OCI-LY1 (cell line): ENCODE data around the gene MAGI2.

Experiments
- H2AFZ ChIP-seq: fragments of 200-600 bp; sonication (generic), shearing (Covaris generic); 2 replicates; pipeline ENCODE4 v1.6.0; 2014; ENCODE audit warnings: antibody characterized with exemption, mild to moderate bottlenecking, low read length
- H3F3A ChIP-seq: fragments of 200-600 bp; sonication (generic), shearing (Covaris generic); 2 replicates; pipeline ENCODE4 v1.6.0; 2014; ENCODE audit warnings: mild to moderate bottlenecking, antibody characterized with exemption, low read length, moderate library complexity; ENCODE audit not compliant: insufficient read depth
- H3K27ac ChIP-seq: fragments of 200-600 bp; sonication (generic); 2 replicates; pipeline ENCODE4 v1.5.1; 2014; ENCODE audit warnings: low read length, mixed run types, mild to moderate bottlenecking, low read depth; ENCODE audit not compliant: poor library complexity, severe bottlenecking
- H3K27me3 ChIP-seq: fragments of 200-600 bp; sonication (generic); 2 replicates; pipeline ENCODE4 v1.6.0; 2014; ENCODE audit warnings: antibody characterized with exemption, mild to moderate bottlenecking, low read length, moderate library complexity; ENCODE audit not compliant: insufficient read depth
- H3K36me3 ChIP-seq: fragments of 200-600 bp; sonication (generic); 2 replicates; pipeline ENCODE4 v1.6.1; 2014; ENCODE audit warnings: mild to moderate bottlenecking, antibody characterized with exemption, low read length, moderate library complexity, mixed read lengths; ENCODE audit not compliant: insufficient read depth
- H3K4me1 ChIP-seq: fragments of 200-600 bp; sonication (generic); 2 replicates; pipeline ENCODE4 v1.5.1; 2014; ENCODE audit warnings: mild to moderate bottlenecking, low read length, moderate library complexity; ENCODE audit not compliant: insufficient read depth, severe bottlenecking
- H3K4me2 ChIP-seq: fragments of 200-600 bp; sonication (generic), shearing (Covaris generic); 2 replicates; pipeline ENCODE4 v1.6.1; 2014; ENCODE audit warnings: low read length
- H3K4me3 ChIP-seq: fragments of 200-600 bp; sonication (generic); 2 replicates; pipeline ENCODE4 v1.5.1; 2014; ENCODE audit warnings: low read length, low read depth, mild to moderate bottlenecking, mixed read lengths; ENCODE audit not compliant: poor library complexity, severe bottlenecking
- H3K79me2 ChIP-seq: fragments of 200-600 bp; shearing (Covaris generic); 2 replicates; pipeline ENCODE4 v1.6.1; 2016; ENCODE audit warnings: mixed run types, low read length, mixed read lengths; ENCODE audit not compliant: insufficient read depth
- H3K9ac ChIP-seq: fragments of 200-600 bp; sonication (generic), shearing (Covaris generic); 2 replicates; pipeline ENCODE4 v1.6.1; 2014; ENCODE audit warnings: mild to moderate bottlenecking, low read length, mixed read lengths
- H3K9me2 ChIP-seq: fragments of 200-600 bp; sonication (generic), shearing (Covaris generic); 2 replicates; pipeline ENCODE4 v1.6.1; 2014; ENCODE audit warnings: low read depth, mild to moderate bottlenecking, low read length, mixed read lengths
- H3K9me3 ChIP-seq: fragments of 200-600 bp; shearing (Covaris generic); 2 replicates; pipeline ENCODE4 v1.6.1; 2014; ENCODE audit warnings: low read length, mixed read lengths
- H4K20me1 ChIP-seq: fragments of 200-600 bp; sonication (generic), shearing (Covaris generic); 2 replicates; pipeline ENCODE4 v1.6.0; 2016; ENCODE audit warnings: mild to moderate bottlenecking, low read length; ENCODE audit not compliant: insufficient read depth
- CTCF ChIP-seq: fragments of 200-600 bp; sonication (generic), shearing (Covaris generic); IDR thresholded peaks from 2 replicates; pipeline ENCODE4 v1.5.1; 2017; ENCODE audit warnings: mild to moderate bottlenecking, antibody characterized with exemption, low read length, moderate library complexity, mixed read lengths
- EZH2 ChIP-seq: fragments of 200-600 bp; sonication (generic), shearing (Covaris generic); IDR thresholded peaks from 2 replicates; pipeline ENCODE4 v1.8.0; 2017; ENCODE audit warnings: borderline replicate concordance, mixed run types, mild to moderate bottlenecking, antibody characterized with exemption, low read length, moderate library complexity, mixed read lengths

Gene MAGI2

DNA sequence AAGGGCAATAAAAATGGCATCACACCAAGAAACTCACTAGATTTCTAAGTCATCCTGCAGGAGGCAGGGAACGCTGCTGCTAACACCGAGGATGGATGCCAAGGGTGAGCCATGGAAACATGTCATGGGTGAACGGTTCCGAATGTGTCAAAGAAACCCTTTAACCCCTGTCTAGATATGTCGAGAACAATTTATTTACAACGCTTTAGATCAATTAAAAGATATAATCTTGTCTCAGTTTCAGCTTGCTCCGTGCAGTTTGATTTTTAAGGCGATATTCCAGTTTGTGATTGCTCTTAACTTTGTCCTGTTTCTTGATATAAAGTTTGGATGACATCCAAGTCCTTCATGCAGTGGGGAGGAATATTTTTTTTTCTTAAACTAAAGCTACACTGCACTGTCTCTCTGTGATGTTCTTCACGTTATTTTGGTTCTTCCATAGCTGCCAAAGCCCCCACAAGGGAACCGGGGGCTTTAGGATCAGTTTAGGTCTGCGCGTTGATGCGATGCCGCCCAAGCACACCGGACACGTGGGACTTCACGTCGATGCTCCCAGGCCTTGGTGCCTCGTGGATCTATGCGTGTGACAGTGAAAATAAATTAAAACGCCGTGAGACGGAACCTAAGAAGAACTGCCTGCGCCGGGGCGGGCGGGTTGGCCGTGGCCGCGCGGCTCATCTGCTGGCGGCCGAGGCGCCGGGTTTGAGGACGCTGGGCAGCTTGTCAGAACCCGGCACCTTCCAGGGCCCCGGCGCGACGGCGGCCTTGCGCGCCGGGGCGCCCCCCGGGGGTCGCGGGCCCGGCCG lies 1434.6 kb downstream of the MAGI2 start:
- Histone ChIP-seq H3K79me2 (no peaks in the 10 kb centered on the region), H3K27me3 (no peaks in the 10 kb centered on the region; the same call in 1 of the 2 replicates), H3K4me2 (peak overlapping the region; percentile 55), H2AFZ (no peak overlapping the region), H3K9me3 (no peaks in the 10 kb centered on the region), H3F3A (no peaks in the 10 kb centered on the region), H3K4me3 (peak overlapping the region; percentile 41), H3K27ac (no peak overlapping the region), H3K9ac (no peak overlapping the region), H3K9me2 (no peaks in the 10 kb centered on the region), H3K4me1 (peaks cover 12% of the 10 kb centered on the region), H4K20me1 (no peaks in the 10 kb centered on the region), H3K36me3 (no peaks in the 10 kb centered on the region)
- no peak for TF ChIP-seq CTCF
- TF ChIP-seq EZH2, result no peak

DNA sequence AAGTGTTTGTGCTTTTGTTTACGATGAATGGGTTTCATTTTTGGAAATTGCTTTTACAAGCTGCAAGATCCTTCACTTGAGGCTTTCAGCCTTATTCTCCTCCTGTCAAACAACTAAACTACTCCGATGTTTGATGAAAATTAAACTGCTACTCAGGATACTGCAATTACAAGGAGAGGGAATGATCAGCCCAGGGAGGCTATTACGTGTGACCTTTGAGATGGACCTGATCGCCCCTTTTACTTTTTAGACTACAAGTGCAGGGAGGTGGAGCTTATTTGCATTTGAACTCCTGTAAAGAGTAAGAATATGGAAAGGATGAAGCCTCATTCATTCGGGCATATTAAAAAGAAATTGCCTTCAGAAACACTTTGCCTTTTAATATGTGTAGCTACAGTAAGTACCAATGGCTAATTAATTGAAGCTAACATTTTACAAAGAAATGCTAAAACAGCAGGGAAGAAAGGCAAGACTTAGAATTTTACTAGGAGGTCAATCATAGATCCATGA lies 1435.8 kb downstream of the MAGI2 start:
- H3F3A ChIP-seq, result no peaks in the 10 kb centered on the region
- no peak overlapping the region for H3K9ac ChIP-seq
- no peaks in the 10 kb centered on the region for H3K36me3 ChIP-seq
- no peak overlapping the region for H2AFZ ChIP-seq
- no peaks in the 10 kb centered on the region for H3K9me2 ChIP-seq
- no peaks in the 10 kb centered on the region for H3K9me3 ChIP-seq
- H3K27me3 ChIP-seq, result no peaks in the 10 kb centered on the region; the same call in 1 of the 2 replicates
- H3K4me1 ChIP-seq, result peaks cover 12% of the 10 kb centered on the region
- H4K20me1 ChIP-seq, result no peaks in the 10 kb centered on the region
- H3K79me2 ChIP-seq, result no peaks in the 10 kb centered on the region
- no peak overlapping the region for H3K4me3 ChIP-seq
- no peak overlapping the region for H3K4me2 ChIP-seq
- TF ChIP-seq CTCF (no peak), EZH2 (no peak)
- H3K27ac ChIP-seq, result no peak overlapping the region

GRCh38 chr7:78015574-78016260 lies 1437.8 kb downstream of the MAGI2 start:
- H3K4me3 ChIP-seq, result no peak overlapping the region
- no peak overlapping the region for H3K9ac ChIP-seq
- H3K9me3 ChIP-seq, result no peaks in the 10 kb centered on the region
- H3K27me3 ChIP-seq, result peaks cover 4% of the 10 kb centered on the region; the same call in 1 of the 2 replicates
- peaks cover 12% of the 10 kb centered on the region for H3K4me1 ChIP-seq
- TF ChIP-seq EZH2, result no peak
- no peak for TF ChIP-seq CTCF
- no peaks in the 10 kb centered on the region for H3K79me2 ChIP-seq
- no peaks in the 10 kb centered on the region for H3F3A ChIP-seq
- H3K27ac ChIP-seq, result no peak overlapping the region
- no peaks in the 10 kb centered on the region for H4K20me1 ChIP-seq
- no peaks in the 10 kb centered on the region for H3K9me2 ChIP-seq
- H2AFZ ChIP-seq, result no peak overlapping the region
- no peak overlapping the region for H3K4me2 ChIP-seq
- H3K36me3 ChIP-seq, result no peaks in the 10 kb centered on the region
